Osteoblast (primary cell): ENCODE measurements around the gene CNGA1. TPM values are rescaled to one million over a fixed set of nuclear protein-coding genes. Genes with fewer than 3 reads are reported as not detected.

Experiments used
- DNase-seq: peaks from one replicate; pipeline ENCODE4 v3.0.0; 2011; ENCODE audit warnings: low spot score, mixed read lengths; ENCODE audit not compliant: insufficient read length; ENCODE audit errors: missing footprints
- H2AFZ ChIP-seq: 2 replicates; pipeline ENCODE4 v1.6.0; 2011; ENCODE audit warnings: mild to moderate bottlenecking, low read length
- H3K27ac ChIP-seq: 2 replicates; pipeline ENCODE4 v1.5.1; 2011; ENCODE audit warnings: mild to moderate bottlenecking, low read depth, low read length, moderate library complexity
- H3K27me3 ChIP-seq: 2 replicates; pipeline ENCODE4 v1.6.0; 2012; ENCODE audit warnings: mild to moderate bottlenecking, control low read depth, inconsistent platforms, low read length, moderate library complexity; ENCODE audit not compliant: insufficient read depth
- H3K36me3 ChIP-seq: 2 replicates; pipeline ENCODE4 v1.5.1; 2011; ENCODE audit warnings: mild to moderate bottlenecking, low read length, control low read depth, moderate library complexity; ENCODE audit not compliant: insufficient read depth
- H3K4me1 ChIP-seq: 2 replicates; pipeline ENCODE4 v1.5.1; 2011; ENCODE audit warnings: mild to moderate bottlenecking, low read length, control low read depth, moderate library complexity; ENCODE audit not compliant: insufficient read depth
- H3K4me2 ChIP-seq: 2 replicates; pipeline ENCODE4 v1.6.0; 2011; ENCODE audit warnings: mild to moderate bottlenecking, low read length; ENCODE audit not compliant: insufficient read depth
- H3K4me3 ChIP-seq: fragments of 200-600 bp; sonication (generic); 3 replicates; pipeline ENCODE4 v1.5.1; 2012; ENCODE audit warnings: mild to moderate bottlenecking, low read length, inconsistent platforms; ENCODE audit not compliant: insufficient read depth
- H3K79me2 ChIP-seq: 2 replicates; pipeline ENCODE4 v1.6.0; 2012; ENCODE audit warnings: mild to moderate bottlenecking, low read length, control low read depth, inconsistent platforms; ENCODE audit not compliant: insufficient read depth
- H3K9me3 ChIP-seq: 2 replicates; pipeline ENCODE4 v1.5.1; 2011; ENCODE audit warnings: low read depth, low read length, control low read depth
- H4K20me1 ChIP-seq: 2 replicates; pipeline ENCODE4 v1.6.0; 2012; ENCODE audit warnings: mild to moderate bottlenecking, low read length, control low read depth; ENCODE audit not compliant: insufficient read depth
- total RNA-seq: library from RNA; depleted of rRNA; stranded (reverse); fragments of >200 nt; gene quantifications from 2 replicates; pipeline ENCODE4 v1.2.3, GENCODE V29; 2012
- TF ChIP-seq, protein P1 (sequence below): IDR thresholded peaks from 2 replicates; pipeline ENCODE4 v1.5.1; 2011; ENCODE audit warnings: mild to moderate bottlenecking, low read depth, low read length, moderate library complexity; ENCODE audit errors: extremely low read depth

CNGA1 gene
- total RNA-seq, 1 donor, result not detected

DNA sequence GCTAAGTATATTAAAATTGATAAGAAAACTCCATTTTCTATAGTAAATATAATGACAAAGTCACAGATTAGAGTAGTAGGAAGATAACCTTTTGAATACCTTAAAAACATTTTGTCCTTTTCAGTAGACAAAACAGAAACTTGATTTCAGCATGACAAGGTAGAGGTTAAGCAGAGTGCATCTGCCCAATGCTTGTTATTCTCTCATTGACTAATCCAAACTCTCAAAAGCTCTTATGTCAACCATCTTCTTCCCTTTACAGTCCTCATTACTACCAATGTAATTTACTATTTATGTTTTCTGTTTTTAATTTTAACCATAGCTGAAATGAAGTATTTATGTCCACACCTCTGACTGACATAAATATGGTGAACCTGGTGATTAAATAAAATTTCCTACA, 11.2 kb upstream of the CNGA1 start:
- TF ChIP-seq, protein P1, sequence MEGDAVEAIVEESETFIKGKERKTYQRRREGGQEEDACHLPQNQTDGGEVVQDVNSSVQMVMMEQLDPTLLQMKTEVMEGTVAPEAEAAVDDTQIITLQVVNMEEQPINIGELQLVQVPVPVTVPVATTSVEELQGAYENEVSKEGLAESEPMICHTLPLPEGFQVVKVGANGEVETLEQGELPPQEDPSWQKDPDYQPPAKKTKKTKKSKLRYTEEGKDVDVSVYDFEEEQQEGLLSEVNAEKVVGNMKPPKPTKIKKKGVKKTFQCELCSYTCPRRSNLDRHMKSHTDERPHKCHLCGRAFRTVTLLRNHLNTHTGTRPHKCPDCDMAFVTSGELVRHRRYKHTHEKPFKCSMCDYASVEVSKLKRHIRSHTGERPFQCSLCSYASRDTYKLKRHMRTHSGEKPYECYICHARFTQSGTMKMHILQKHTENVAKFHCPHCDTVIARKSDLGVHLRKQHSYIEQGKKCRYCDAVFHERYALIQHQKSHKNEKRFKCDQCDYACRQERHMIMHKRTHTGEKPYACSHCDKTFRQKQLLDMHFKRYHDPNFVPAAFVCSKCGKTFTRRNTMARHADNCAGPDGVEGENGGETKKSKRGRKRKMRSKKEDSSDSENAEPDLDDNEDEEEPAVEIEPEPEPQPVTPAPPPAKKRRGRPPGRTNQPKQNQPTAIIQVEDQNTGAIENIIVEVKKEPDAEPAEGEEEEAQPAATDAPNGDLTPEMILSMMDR, result no peak
- H3K4me1 ChIP-seq, result no peaks in the 10 kb centered on the region

DNA sequence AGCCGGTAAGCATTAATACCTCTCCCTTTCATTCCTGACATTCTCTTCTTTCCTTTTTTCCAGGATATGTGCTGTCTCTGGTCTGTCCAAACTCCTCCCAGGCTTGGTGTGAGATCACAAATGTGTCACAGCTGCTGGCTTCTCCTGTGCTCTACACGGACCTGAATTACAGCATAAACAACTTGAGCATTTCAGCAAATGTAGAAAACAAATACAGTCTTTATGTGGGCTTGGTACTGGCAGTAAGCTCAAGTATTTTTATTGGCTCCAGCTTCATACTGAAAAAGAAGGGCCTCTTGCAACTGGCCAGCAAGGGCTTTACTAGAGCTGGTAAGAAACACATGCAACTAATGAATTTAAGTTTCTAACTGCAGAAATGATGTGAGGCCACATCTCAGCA, 8.5 kb upstream of the CNGA1 start:
- Histone ChIP-seq H3K79me2 (no peaks in the 10 kb centered on the region), H3K9me3 (no peaks in the 10 kb centered on the region), H3K36me3 (no peaks in the 10 kb centered on the region), H3K4me2 (no peak overlapping the region), H3K27ac (no peak overlapping the region), H3K4me3 (no peak overlapping the region), H3K4me1 (no peaks in the 10 kb centered on the region), H4K20me1 (no peaks in the 10 kb centered on the region), H2AFZ (no peak overlapping the region), H3K27me3 (no peaks in the 10 kb centered on the region)
- TF ChIP-seq, protein P1, result no peak
- DNase-seq, result peak; percentile 59

More for the DNA sequence above, 11.2 kb upstream of the CNGA1 start:
- Histone ChIP-seq H3K4me3 (no peak overlapping the region), H3K36me3 (no peaks in the 10 kb centered on the region), H3K79me2 (no peaks in the 10 kb centered on the region), H3K4me2 (no peak overlapping the region), H3K27me3 (no peaks in the 10 kb centered on the region), H4K20me1 (no peaks in the 10 kb centered on the region), H3K9me3 (no peaks in the 10 kb centered on the region), H3K27ac (no peak overlapping the region), H2AFZ (no peak overlapping the region)
- no peak for DNase-seq

DNA sequence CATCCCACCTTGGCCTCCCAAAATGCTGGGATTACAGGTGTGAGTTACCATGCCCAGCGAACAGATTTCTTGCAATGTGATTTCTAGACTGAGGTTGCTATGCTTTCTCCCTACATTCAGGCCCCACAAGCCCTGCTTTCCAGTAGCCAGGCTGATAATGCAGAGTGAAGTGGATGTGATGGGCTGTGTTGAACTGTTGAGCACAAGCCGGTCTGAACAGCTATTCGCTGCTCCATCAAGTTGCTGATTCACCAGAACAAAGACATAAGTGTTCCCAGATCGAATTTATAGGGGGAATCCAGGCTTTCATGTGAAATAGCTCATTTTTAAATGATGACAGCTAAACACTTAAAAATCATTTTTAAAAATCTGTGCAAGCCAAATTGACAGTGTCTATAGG, 8.0 kb upstream of the CNGA1 start:
- Histone ChIP-seq H3K9me3 (no peaks in the 10 kb centered on the region), H2AFZ (no peak overlapping the region), H3K36me3 (no peaks in the 10 kb centered on the region), H3K79me2 (no peaks in the 10 kb centered on the region), H3K4me1 (no peaks in the 10 kb centered on the region), H4K20me1 (no peaks in the 10 kb centered on the region), H3K27ac (no peak overlapping the region), H3K4me2 (no peak overlapping the region), H3K4me3 (no peak overlapping the region), H3K27me3 (no peaks in the 10 kb centered on the region)
- TF ChIP-seq, protein P1, result no peak
- no peak for DNase-seq

DNA sequence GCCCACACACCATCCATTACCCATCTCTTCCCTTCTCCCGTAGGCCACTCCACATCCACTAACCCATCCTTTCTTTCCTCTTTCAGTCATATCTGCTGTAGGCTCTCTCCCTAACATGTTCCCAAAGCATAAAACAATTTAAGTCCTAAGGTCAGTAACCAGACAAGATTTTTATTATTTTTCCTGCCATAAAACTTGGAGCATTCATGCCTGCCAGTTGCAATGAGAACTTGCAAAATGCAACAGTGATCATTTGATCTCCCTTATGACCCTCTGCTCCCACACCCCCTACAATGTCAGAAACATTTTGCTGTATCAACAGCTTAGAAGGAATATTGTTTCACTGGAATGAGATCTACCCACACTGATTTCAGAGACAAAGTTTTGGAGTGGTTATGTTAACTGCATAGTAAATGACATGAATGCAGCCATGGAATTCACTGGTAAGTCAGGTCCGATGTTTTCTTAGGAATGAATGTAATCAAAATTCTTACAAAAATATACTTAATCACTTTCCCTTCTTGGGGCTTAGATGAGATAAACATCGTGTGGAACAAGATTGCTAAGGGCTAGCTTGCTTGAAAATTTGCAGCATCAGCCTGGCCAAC, 5.8 kb upstream of the CNGA1 start:
- H3K27me3 ChIP-seq, result peaks cover 9% of the 10 kb centered on the region
- no peak overlapping the region for H3K4me2 ChIP-seq
- TF ChIP-seq, protein P1, result no peak
- H4K20me1 ChIP-seq, result no peaks in the 10 kb centered on the region
- no peak overlapping the region for H2AFZ ChIP-seq
- H3K79me2 ChIP-seq, result no peaks in the 10 kb centered on the region
- peaks cover 3% of the 10 kb centered on the region for H3K4me1 ChIP-seq
- DNase-seq, result no peak
- H3K36me3 ChIP-seq, result no peaks in the 10 kb centered on the region
- no peaks in the 10 kb centered on the region for H3K9me3 ChIP-seq
- H3K4me3 ChIP-seq, result no peak overlapping the region
- no peak overlapping the region for H3K27ac ChIP-seq
